BE2C (cell line): ENCODE measurements around the gene IRF7.
A peak's percentile ranks its signal among the peaks of the same experiment; 100 is the strongest.

Experiments
- DNase-seq: peaks from one replicate; pipeline ENCODE4 v3.0.0-alpha.2; 2020
- H3K27me3 ChIP-seq: fragments of 250-450 bp; sonication (Bioruptor Pico); 2 replicates; pipeline ENCODE4 v1.5.1; 2020; ENCODE audit warnings: mild to moderate bottlenecking
- H3K36me3 ChIP-seq: fragments of 250-450 bp; sonication (Bioruptor Pico); 2 replicates; pipeline ENCODE4 v1.5.1; 2020; ENCODE audit warnings: mild to moderate bottlenecking
- H3K4me1 ChIP-seq: fragments of 250-450 bp; sonication (Bioruptor Pico); 2 replicates; pipeline ENCODE4 v1.5.1; 2020
- H3K4me3 ChIP-seq: 2 replicates; pipeline ENCODE4 v1.5.1; 2011; ENCODE audit warnings: low read depth, low read length
- H3K9me3 ChIP-seq: fragments of 250-450 bp; sonication (Bioruptor Pico); 2 replicates; pipeline ENCODE4 v1.5.1; 2020
- TF ChIP-seq, protein P1 (sequence below): IDR thresholded peaks from 2 replicates; pipeline ENCODE4 v1.5.1; 2012; ENCODE audit warnings: mild to moderate bottlenecking, low read depth, low read length

The IRF7 gene

DNA sequence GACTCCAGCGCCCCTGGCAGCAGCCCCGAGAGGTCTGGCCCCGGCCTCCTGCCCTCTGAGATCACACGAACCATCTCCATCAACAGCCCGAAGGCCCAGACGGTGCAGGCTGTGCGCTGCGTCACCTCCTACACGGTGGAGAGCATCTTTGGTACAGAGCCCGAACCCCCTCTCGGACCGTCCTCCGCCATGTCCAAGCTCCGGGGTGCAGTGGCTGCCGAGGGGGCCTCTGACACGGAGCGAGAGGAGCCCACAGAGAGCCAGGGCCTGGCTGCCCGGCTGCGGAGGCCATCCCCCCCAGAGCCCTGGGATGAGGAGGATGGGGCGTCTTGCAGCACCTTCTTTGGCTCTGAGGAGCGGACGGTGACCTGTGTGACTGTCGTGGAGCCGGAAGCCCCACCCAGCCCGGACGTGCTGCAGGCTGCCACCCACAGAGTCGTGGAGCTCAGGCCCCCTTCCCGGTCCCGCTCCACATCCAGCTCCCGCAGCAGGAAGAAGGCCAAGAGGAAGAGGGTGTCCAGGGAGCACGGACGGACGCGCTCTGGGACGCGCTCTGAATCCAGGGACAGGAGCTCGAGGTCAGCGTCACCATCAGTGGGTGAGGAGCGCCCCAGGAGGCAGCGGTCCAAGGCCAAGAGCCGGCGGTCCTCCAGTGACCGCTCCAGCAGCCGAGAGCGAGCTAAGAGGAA is 7.6 kb downstream of the IRF7 start:
- TF ChIP-seq, protein P1, sequence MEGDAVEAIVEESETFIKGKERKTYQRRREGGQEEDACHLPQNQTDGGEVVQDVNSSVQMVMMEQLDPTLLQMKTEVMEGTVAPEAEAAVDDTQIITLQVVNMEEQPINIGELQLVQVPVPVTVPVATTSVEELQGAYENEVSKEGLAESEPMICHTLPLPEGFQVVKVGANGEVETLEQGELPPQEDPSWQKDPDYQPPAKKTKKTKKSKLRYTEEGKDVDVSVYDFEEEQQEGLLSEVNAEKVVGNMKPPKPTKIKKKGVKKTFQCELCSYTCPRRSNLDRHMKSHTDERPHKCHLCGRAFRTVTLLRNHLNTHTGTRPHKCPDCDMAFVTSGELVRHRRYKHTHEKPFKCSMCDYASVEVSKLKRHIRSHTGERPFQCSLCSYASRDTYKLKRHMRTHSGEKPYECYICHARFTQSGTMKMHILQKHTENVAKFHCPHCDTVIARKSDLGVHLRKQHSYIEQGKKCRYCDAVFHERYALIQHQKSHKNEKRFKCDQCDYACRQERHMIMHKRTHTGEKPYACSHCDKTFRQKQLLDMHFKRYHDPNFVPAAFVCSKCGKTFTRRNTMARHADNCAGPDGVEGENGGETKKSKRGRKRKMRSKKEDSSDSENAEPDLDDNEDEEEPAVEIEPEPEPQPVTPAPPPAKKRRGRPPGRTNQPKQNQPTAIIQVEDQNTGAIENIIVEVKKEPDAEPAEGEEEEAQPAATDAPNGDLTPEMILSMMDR: no peak
- H3K4me3 ChIP-seq: no peak overlapping the region
- H3K36me3 ChIP-seq: peaks cover 42% of the 10 kb centered on the region
- no peak for DNase-seq
- H3K27me3 ChIP-seq: no peaks in the 10 kb centered on the region
- peaks cover 17% of the 10 kb centered on the region for H3K4me1 ChIP-seq
- H3K9me3 ChIP-seq: no peaks in the 10 kb centered on the region

DNA sequence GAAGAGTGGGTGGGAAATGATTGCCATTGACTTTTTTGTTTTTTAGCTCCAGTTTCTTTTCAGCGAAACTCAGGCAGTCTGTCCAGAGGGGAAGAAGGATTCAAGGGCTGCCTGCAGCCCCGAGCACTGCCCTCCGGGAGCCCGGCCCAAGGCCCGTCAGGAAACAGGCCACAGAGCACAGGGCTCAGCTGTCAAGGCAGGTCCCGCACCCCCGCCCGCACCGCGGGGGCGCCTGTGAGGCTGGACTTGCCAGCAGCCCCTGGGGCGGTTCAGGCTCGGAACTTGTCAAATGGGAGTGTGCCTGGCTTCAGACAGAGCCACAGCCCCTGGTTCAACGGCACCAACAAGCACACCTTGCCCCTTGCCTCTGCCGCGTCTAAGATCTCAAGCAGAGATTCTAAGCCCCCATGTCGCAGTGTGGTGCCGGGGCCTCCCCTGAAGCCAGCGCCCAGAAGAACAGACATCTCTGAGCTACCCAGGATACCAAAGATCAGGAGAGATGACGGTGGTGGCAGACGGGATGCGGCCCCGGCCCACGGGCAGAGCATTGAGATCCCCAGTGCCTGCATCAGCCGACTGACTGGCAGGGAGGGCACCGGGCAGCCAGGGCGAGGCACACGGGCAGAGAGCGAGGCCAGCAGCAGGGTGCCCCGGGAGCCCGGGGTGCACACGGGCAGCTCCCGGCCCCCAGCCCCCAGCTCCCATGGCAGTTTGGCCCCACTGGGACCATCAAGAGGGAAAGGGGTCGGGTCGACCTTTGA is 8.6 kb downstream of the IRF7 start:
- TF ChIP-seq, protein P1: no peak
- Histone ChIP-seq H3K4me3 (no peak overlapping the region), H3K4me1 (peaks cover 11% of the 10 kb centered on the region), H3K9me3 (no peaks in the 10 kb centered on the region), H3K36me3 (peaks cover 42% of the 10 kb centered on the region), H3K27me3 (no peaks in the 10 kb centered on the region)
- peak; percentile 37 for DNase-seq

DNA sequence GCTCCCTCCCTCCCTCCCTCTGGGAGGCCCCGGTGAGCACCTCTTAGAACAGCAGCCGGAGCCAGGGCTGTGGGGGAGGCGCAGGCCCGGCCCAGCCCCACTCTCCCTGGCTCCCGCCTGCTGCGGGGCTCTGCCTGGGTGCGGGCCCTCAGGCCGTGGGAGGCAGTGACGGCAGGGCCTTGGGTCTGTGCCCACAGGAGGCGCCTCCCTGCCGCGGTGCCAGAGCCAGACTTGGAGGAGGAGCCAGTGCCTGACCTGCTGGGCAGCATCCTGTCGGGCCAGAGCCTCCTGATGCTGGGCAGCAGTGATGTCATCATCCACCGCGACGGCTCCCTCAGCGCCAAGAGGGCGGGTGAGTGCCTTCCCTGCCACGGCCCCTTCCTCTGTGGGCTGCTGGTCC is 9.5 kb downstream of the IRF7 start:
- Histone ChIP-seq H3K4me3 (no peak overlapping the region), H3K4me1 (peaks cover 9% of the 10 kb centered on the region), H3K9me3 (no peaks in the 10 kb centered on the region), H3K27me3 (no peaks in the 10 kb centered on the region), H3K36me3 (peaks cover 43% of the 10 kb centered on the region)
- DNase-seq: peak; percentile 82
- TF ChIP-seq, protein P1: no peak

DNA sequence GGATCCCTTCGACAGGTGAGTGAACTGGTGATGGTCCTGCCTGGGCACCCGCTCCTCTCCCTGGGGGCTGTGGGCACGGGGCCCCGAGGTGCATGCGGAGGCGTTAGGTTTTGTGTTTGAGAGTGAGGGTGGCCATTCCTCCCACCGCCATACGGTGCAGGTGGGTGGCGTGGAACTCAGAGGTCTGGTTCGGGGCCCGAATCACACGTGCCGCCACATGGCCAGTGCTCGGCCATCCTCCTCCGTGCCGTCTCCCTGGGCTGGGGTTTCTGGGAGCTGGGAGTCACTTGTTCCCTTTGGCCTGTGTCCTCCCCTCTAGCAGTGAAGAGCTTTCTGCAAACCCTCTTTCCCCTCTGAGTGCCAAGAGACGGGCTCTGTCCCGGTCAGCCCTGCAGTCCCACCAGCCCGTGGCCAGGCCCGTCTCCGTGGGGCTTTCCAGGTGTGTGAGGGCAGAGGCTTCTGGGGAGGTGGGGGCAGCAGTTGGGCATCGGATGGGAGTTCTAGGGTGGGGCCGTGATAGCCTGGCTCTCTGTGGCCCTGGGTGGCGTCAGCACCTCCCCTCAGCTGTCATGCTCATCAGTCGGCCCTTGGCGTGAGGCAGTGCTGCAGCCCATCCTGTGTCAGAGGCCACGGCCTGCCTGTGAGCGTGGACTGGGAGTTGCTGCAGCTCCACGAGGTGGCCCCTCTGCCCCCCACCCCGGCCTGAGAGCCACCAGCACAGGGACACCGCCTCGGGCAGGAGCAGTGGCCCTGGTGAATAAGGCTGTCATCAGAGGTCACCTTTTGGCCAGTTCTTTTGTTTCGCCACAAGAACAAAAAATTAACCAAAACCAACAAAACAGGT is 10.2 kb downstream of the IRF7 start:
- peaks cover 9% of the 10 kb centered on the region for H3K4me1 ChIP-seq
- no peak for DNase-seq
- TF ChIP-seq, protein P1: no peak
- peaks cover 42% of the 10 kb centered on the region for H3K36me3 ChIP-seq
- no peaks in the 10 kb centered on the region for H3K9me3 ChIP-seq
- no peaks in the 10 kb centered on the region for H3K27me3 ChIP-seq
- no peak overlapping the region for H3K4me3 ChIP-seq

DNA sequence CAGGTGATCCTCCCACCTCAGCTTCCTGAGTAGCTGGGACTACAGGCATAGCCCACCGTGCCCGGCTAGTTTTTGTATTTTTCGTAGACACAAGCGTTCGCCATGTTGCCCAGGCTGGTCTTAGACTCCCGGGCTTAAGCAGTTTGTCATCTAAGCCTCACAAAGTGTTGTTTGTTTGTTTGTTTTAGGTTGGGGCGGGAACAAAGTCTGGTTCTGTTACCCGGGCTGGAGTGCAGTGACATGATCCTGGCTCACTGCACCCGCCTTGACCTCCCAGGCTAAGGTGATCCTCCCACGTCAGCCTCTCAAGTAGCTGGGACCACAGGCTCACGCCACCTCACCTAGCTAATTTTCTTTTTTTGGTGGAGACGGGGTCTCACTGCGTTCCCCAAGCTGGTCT is 12.6 kb downstream of the IRF7 start:
- Histone ChIP-seq H3K4me3 (no peak overlapping the region), H3K36me3 (peaks cover 41% of the 10 kb centered on the region), H3K27me3 (no peaks in the 10 kb centered on the region), H3K9me3 (no peaks in the 10 kb centered on the region), H3K4me1 (peaks cover 9% of the 10 kb centered on the region)
- DNase-seq: no peak
- TF ChIP-seq, protein P1: no peak
